ENCODE measurements around the gene TGM3. TPM values are rescaled to one million over a fixed set of nuclear protein-coding genes. Genes with fewer than 3 reads are reported as not detected.

Gene TGM3
- total and polyA plus RNA-seq, 11 donors, result 0.04 TPM; not detected in 10

GRCh38 chr20:2292416-2293110 is 3.2 kb upstream of the TGM3 start:
- no peak overlapping the region for H3K4me3 ChIP-seq
- ATAC-seq (peak in 3 of 4 donors; percentile 19 to 74 (median 20)), DNase-seq (peak in 1 of 5 donors; percentile 21)
- H3K27ac ChIP-seq, result peak overlapping the region in 1 of 12 donors; percentile 49
- H3K27me3 ChIP-seq, result peaks cover 0 to 4% (median 0%) of the 10 kb centered on the region in 9 donors
- whole genome bisulfite sequencing, 4 donors, result 94 to 97% (median 96%) methylated on average over 8 of the region's 8 CpGs
- H3K36me3 ChIP-seq, result no peaks in the 10 kb centered on the region
- TF ChIP-seq CTCF (IDR thresholded peaks at IDR 0.05) (no peak), POLR2A (IDR thresholded peaks at IDR 0.05) (no peak)
- no peaks in the 10 kb centered on the region for H3K9me3 ChIP-seq
- peaks cover 0 to 27% (median 5%) of the 10 kb centered on the region in 12 donors for H3K4me1 ChIP-seq
- intact Hi-C loops (cut with DNase I), result no loop called here

- no peaks in the 10 kb centered on the region for H3K36me3 ChIP-seq
- intact Hi-C loops (cut with DNase I), result no loop called here
- peak overlapping the region in 1 of 12 donors; percentile 49 for H3K27ac ChIP-seq
- no peaks in the 10 kb centered on the region for H3K9me3 ChIP-seq
- no peak for TF ChIP-seq CTCF (IDR thresholded peaks at IDR 0.05)
- TF ChIP-seq POLR2A (IDR thresholded peaks at IDR 0.05), result no peak
- ATAC-seq (no peak), DNase-seq (no peak)
- peaks cover 0 to 20% (median 5%) of the 10 kb centered on the region in 12 donors for H3K4me1 ChIP-seq
- H3K4me3 ChIP-seq, result no peak overlapping the region
- 90 to 96% (median 94%) methylated on average over 11 of the region's 11 CpGs for WGBS, 4 donors
- peaks cover 0 to 4% (median 0%) of the 10 kb centered on the region in 9 donors for H3K27me3 ChIP-seq
Measured at GRCh38 chr20:2293486-2293885, 2.3 kb upstream of the TGM3 start.

- H3K27ac ChIP-seq, result no peak overlapping the region
- 80 to 97% (median 93%) methylated on average over 4 of the region's 4 CpGs for WGBS, 4 donors
- H3K4me1 ChIP-seq, result peaks cover 0 to 17% (median 5%) of the 10 kb centered on the region in 12 donors
- no peaks in the 10 kb centered on the region for H3K9me3 ChIP-seq
- intact Hi-C loops (cut with DNase I), result no loop called here
- H3K36me3 ChIP-seq, result no peaks in the 10 kb centered on the region
- no peak for ATAC-seq
- TF ChIP-seq CTCF (IDR thresholded peaks at IDR 0.05) (no peak), POLR2A (IDR thresholded peaks at IDR 0.05) (no peak)
- no peak for DNase-seq
- peaks cover 0 to 7% (median 0%) of the 10 kb centered on the region in 9 donors for H3K27me3 ChIP-seq
- no peak overlapping the region for H3K4me3 ChIP-seq
Measured at GRCh38 chr20:2293971-2294370, 1.8 kb upstream of the TGM3 start.

- intact Hi-C loops (cut with DNase I), result no loop called here
- H3K4me3 ChIP-seq, result no peak overlapping the region
- H3K27me3 ChIP-seq, result peaks cover 0 to 9% (median 0%) of the 10 kb centered on the region in 9 donors
- peaks cover 0 to 18% (median 0%) of the 10 kb centered on the region in 12 donors for H3K4me1 ChIP-seq
- DNase-seq (no peak), ATAC-seq (no peak)
- no peak for TF ChIP-seq CTCF (IDR thresholded peaks at IDR 0.05)
- TF ChIP-seq POLR2A (IDR thresholded peaks at IDR 0.05), result no peak
- no peak overlapping the region for H3K27ac ChIP-seq
- H3K36me3 ChIP-seq, result no peaks in the 10 kb centered on the region
- WGBS, 4 donors, result 72 to 78% (median 76%) methylated on average over 7 of the region's 7 CpGs
- H3K9me3 ChIP-seq, result no peaks in the 10 kb centered on the region
Measured at GRCh38 chr20:2295286-2295685, 515 bp upstream of the TGM3 start.
